CD4-positive, alpha-beta T cell treated with Interleukin-12 subunit alpha and Interleukin-12 subunit beta, for 1 hour (primary cell): Measurements from ENCODE around the gene C12orf56.
"Not testable (repeated sequence)": the region's sequence is repeated elsewhere in the genome, so short reads cannot be mapped to it uniquely, and the experiment has no call there.

ENCODE experiments used
- DNase-seq: peaks from one replicate; pipeline ENCODE4 v3.0.0-alpha.2; 2020

C12orf56 gene

DNA sequence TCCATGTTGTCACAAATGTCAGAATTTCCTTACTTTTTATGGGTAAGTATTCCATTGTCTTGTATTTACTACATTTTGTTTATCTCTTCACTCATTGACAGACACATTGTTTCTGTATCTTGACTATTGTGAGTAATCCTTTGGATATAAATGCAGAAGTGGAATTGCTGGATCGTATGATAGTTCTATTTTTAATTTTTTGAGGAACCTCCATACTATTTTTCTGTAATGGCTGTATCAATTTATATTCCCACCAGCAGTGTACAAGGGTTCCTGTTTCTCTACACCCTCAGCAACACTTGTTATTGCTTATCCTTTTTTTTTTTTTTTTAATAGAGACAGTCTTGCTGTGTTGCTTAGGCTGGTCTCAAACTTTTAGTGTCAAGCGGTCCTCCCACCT is 164.9 kb downstream of the C12orf56 start:
- DNase-seq, result no peak

DNA sequence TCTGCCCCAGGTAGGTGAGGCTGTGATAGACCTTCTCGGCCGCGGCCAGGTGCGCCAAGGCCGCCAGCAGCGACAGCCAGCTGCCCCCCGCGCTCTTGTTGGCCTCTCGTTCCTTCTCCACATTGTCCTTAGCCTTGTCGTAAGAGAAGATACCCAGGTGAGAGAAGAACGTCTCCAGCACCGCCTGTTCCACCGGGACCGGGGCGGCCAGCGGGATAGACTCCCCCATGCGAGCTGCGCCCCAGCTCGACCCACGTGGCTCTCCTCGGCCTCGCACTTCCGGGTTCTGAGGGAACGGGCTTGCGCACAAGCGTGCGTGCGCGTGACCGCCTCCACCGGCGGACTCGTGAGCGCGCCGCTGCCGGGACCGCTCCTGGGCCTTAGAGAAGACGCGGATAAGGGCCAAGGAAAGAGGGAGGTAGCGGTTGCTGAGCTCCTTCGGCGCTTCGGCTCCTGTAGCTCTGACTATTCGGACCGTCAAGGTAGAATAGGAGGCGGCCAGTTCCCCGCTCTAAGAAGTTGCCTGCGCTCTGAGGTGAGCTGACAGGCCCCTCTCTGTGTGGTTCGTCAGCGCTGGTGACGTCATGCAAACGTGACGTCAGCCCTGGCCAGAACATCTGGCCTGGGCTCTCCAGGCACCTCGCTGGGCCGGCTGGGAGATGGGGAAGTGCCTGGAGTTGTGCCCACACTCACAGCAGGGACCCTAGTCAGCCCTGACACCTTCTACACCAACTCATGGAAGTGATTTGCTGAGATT is 168.4 kb downstream of the C12orf56 start, which contains the start of gene KICS2:
Gene KICS2 (minus strand): TSS at position 288 of the 757 bp plus-strand sequence. CDS start 59 bp downstream, at position 229.
- DNase-seq, result peak; percentile 91

- peak; percentile 59 for DNase-seq
These were observed 168.9 kb downstream of the C12orf56 start for GRCh38 chr12:64221651-64222008.

DNA sequence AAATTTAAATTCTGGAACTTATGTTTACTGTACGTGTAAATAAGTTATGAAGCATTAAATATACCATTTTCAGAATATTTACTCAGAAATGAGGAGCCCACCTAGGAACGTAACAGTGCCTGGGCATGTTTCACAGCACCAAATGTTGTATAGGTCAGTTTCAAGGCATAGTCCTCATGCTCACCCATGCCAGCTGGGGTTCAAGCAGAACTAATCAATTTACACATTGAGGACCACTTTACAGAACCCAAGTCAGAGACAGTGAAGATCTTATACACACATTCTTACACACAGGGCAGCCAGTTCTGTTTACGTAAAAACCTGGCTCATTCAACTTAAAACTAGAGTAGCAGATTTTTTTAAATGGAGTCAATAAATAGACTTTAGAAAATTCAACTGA is 170.5 kb downstream of the C12orf56 start:
- no peak for DNase-seq

GRCh38 chr12:64219145-64219544 is 171.4 kb downstream of the C12orf56 start:
- DNase-seq, result no peak

GRCh38 chr12:64218597-64218996 is 172.0 kb downstream of the C12orf56 start:
- DNase-seq, result peak; percentile 18

DNA sequence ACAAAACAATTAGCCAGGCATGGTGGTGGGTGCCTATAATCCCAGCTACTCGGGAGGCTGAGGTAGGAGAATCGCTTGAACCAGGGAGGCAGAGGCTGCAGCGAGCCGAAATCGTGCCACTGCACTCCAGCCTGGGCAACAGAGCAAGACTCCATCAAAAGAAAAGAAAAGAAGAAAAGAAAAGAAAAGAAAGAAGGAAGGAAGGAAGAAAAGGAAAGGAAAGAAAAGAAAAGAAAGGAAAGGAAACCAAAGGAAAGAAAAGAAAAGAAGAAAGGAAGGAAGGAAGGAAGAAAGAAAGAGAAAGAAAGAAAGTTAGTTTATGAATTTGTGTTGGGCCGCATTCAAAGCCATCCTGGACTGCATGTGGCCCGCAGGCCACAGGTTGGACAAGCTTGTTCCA is 172.9 kb downstream of the C12orf56 start:
- not testable (repeated sequence) for DNase-seq

- DNase-seq, result no peak
These were observed 174.3 kb downstream of the C12orf56 start for GRCh38 chr12:64216239-64216638.
